GM18951 (cell line): Measurements from ENCODE around the gene SGK2.
"Not testable (repeated sequence)": the region's sequence is repeated elsewhere in the genome, so short reads cannot be mapped to it uniquely, and the experiment has no call there.

Source experiments
- POLR2A ChIP-seq: IDR thresholded peaks from 4 replicates; pipeline ENCODE4 v1.6.1; 2011; ENCODE audit warnings: mild to moderate bottlenecking; ENCODE audit not compliant: insufficient read length, insufficient read depth; ENCODE audit errors: extremely low read depth
- in situ Hi-C: fragments of 300-500 bp; cut with MboI; formaldehyde crosslinking; loops from one replicate; pipeline ENCODE4 v1.12.0; 2022; ENCODE audit warnings: low sequenced_read_pairs, mixed read lengths, inconsistent platforms; ENCODE audit not compliant: unreplicated experiment

The SGK2 gene

GRCh38 chr20:43576108-43576507, 17.3 kb downstream of the SGK2 start:
- TF ChIP-seq POLR2A, result no peak
- in situ Hi-C loops, result no loop called here

- in situ Hi-C loops, result no loop called here
- TF ChIP-seq POLR2A, result no peak
Observed at GRCh38 chr20:43579861-43580793, 21.3 kb downstream of the SGK2 start.

GRCh38 chr20:43583133-43583864, 24.5 kb downstream of the SGK2 start:
- no peak for TF ChIP-seq POLR2A
- in situ Hi-C loops, result no loop called here

GRCh38 chr20:43583982-43584432, 25.2 kb downstream of the SGK2 start:
- TF ChIP-seq POLR2A, result no peak
- in situ Hi-C loops, result no loop called here

GRCh38 chr20:43584448-43585136, 25.8 kb downstream of the SGK2 start:
- TF ChIP-seq POLR2A, result no peak
- in situ Hi-C loops, result no loop called here

- in situ Hi-C loops, result no loop called here
- no peak for TF ChIP-seq POLR2A
Observed at GRCh38 chr20:43586641-43587040, 27.8 kb downstream of the SGK2 start.

GRCh38 chr20:43588526-43588925, 29.7 kb downstream of the SGK2 start:
- in situ Hi-C loops, result not testable (repeated sequence)

- in situ Hi-C loops, result no loop called here
- no peak for TF ChIP-seq POLR2A
Observed at GRCh38 chr20:43590036-43590391, 31.2 kb downstream of the SGK2 start.

GRCh38 chr20:43590392-43591303, 31.8 kb downstream of the SGK2 start, which contains the start of gene IFT52:
TSS of gene IFT52 (plus strand) at chr20:43590937. CDS start at chr20:43594699, 3,762 bp downstream.
- in situ Hi-C loops, result no loop called here
- peak; percentile 66 for TF ChIP-seq POLR2A

GRCh38 chr20:43601960-43602359, 43.1 kb downstream of the SGK2 start:
- in situ Hi-C loops, result not testable (repeated sequence)

- in situ Hi-C loops, result no loop called here
- TF ChIP-seq POLR2A, result no peak
Observed at GRCh38 chr20:43603124-43603523, 44.3 kb downstream of the SGK2 start.

GRCh38 chr20:43605715-43606114, 46.9 kb downstream of the SGK2 start:
- in situ Hi-C loops, result no loop called here
- TF ChIP-seq POLR2A, result no peak

GRCh38 chr20:43607278-43607677, 48.5 kb downstream of the SGK2 start:
- in situ Hi-C loops, result not testable (repeated sequence)
